Stimulated activated CD4-positive, alpha-beta T cell treated with anti-CD3 and anti-CD28 coated beads, TNF-alpha, amount 100 ng/mL, for 4 hours (primary cell): ENCODE measurements around the gene CS.
"Not testable (repeated sequence)": the region's sequence is repeated elsewhere in the genome, so short reads cannot be mapped to it uniquely, and the experiment has no call there.

ENCODE experiments used
- DNase-seq, 3 experiments: peaks; one replicate each; pipeline ENCODE4 v3.0.0-alpha.2; 2020; ENCODE audit warnings: low read depth in 3 of 3

Gene CS

GRCh38 chr12:56299853-56300643 is at the start of gene CS:
Gene CS (minus strand): TSS chr12:56300330. CDS start chr12:56300201, 129 bp downstream.
- peak; percentile 96 to 98 (median 97) for DNase-seq

DNA sequence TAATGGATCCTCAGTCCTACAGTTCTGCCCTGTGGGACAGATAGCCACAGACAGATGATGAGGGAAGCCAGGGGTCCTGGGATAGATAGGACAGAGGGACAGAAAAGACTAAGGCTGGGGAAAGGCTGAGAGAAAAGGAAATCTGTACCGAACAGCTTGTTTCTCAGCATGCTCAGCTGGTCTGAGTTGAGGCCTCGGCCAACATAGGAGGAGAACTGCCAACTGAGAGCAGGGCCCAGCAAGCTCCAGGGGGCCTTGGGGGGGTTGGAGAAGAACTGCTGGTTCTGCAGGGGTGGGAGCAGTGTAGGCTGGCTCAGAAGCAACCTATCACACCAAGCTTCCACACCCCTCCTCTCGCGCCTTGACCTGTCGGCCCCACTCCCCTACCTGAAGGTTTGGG is 48.6 kb upstream of the CS start:
- DNase-seq, result no peak

- not testable (repeated sequence) for DNase-seq
These were observed 47.1 kb upstream of the CS start for GRCh38 chr12:56347255-56347654.

DNA sequence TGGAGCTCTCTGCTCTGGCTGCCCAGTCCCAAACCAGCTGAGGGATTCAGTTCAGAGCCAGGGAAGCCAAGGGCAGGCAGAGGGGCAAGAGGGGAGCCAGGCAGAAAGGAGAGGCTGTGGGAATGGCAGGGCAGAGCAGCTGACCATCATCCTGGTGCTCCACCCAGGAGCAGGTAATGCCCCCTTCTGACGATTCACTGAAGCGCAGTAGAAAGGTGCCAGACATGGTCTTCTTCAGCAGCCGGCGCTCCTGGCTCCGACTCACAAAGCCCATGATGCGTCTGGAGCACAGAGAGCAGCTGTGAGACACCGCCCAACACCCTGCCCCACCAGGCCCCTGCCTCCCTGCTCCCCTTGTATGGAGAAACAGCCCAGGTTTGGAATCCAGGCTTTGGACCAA is 46.5 kb upstream of the CS start:
- DNase-seq, result no peak

- DNase-seq, result not testable (repeated sequence)
These were observed 42.2 kb upstream of the CS start for GRCh38 chr12:56342290-56342689.

DNA sequence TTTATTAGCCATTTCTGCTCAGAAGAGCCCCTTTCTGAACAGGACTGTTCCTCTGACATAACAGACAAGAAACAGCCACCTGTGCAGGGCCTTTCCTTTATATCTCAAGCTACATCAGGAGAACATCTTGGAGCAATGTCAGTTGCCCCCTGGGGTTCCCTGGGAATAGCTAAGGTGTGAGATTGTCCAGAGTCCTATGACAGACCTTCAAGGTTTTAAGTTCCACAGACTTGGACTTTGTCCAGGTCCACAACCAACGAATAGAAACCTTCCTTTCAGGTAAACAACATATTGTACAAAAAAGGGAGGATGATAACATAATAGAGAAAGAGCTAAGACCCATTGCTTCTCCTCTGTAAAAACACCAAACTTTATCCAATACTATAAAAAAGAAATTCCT is 41.5 kb upstream of the CS start:
- no peak for DNase-seq

GRCh38 chr12:56339158-56339422 is 39.0 kb upstream of the CS start:
- DNase-seq, result no peak

DNA sequence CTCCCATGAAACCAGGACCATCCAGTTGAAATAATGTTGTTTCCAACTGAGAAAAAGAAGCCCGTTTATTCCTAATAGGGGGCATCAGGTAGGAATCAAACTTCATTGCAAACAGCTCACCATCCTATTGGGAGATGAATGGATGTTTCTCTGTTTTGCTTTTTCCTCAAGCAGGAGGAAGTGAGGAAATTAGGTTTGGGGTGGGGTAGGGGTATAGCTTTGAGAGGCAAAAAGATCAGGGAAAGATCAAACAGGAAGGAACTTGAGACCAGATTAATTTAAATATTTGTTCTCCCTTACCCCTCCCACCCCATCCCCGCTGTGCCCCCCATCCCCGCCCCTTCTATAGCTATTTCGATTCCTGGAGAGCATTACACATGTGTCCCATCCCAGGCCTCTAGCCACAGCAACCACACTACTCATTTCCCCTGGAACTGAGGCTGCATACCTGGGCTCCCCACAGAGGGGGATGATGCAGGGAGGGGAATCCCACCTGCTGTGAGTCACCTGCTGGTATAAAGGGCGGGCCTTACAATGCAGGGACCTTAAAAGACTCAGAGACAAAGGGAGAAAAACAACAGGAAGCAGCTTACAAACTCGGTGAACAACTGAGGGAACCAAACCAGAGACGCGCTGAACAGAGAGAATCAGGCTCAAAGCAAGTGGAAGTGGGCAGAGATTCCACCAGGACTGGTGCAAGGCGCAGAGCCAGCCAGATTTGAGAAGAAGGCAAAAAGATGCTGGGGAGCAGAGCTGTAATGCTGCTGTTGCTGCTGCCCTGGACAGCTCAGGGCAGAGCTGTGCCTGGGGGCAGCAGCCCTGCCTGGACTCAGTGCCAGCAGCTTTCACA is 38.4 kb upstream of the CS start, which contains the start of gene IL23A:
TSS of gene IL23A (plus strand) at position 577 of the 850 bp plus-strand sequence. CDS start at position 738, 161 bp downstream.
- DNase-seq, result peak; percentile 50 to 86 (median 78)

DNA sequence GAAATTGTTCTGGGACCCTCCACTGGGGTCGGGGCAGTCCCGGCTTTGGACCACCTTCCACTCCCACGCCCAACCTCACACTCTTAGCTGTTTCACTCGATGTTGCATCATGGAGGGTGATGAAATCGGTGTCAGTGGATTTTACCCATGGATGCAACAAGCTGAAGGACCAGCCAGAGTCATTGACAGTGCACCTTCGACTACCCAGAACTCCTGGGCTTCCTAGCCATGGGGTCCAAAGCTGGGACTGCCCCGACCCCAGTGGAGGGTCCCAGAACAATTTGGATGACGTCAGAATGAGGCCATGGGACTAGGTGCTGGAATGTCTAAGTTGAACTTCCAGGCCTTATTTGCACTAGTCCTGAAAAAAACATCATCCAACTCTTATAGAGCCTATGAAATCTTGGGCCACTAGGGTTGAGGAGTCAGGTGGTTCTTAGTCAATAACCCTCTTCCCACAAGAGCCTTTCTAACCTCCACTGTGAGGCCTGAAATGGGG is 37.7 kb upstream of the CS start:
- DNase-seq, result no peak

DNA sequence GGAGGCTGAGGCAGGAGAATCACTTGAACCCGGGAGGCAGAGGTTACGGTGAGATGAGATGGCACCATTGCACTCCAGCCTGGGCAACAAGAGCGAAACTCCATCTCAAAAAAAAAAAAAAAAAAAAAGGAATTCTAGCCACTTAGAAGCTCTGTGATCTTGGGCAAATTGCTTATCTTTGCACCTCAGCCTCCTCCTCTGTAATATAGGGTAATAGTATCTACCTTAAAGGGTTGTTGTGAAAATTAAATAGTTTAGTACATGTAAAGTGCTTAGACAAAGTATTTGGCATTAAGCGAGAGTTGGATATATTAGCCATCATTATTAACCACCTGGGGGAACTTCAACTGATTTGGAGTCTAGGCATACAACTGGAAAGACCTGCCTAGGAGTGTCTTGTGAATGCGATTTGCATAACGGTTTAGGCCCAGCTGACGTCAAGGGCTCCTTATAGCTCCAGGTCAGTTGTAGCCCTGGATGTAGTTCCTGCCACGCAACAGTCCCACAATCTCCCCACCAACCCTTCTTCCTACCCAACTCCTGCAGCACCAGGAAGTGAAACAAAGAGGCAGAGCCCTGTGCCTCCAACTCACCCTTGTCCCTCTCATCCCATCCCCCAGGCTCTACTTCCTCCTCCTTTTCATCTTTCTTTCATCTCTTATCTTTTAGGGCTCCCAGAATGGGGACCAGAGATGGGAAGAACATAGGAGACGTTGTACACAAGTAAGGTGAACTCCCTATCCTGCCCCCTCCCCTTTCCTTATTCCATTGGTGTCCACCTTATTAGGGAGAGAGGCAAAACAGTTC is 36.4 kb upstream of the CS start:
- no peak for DNase-seq

DNA sequence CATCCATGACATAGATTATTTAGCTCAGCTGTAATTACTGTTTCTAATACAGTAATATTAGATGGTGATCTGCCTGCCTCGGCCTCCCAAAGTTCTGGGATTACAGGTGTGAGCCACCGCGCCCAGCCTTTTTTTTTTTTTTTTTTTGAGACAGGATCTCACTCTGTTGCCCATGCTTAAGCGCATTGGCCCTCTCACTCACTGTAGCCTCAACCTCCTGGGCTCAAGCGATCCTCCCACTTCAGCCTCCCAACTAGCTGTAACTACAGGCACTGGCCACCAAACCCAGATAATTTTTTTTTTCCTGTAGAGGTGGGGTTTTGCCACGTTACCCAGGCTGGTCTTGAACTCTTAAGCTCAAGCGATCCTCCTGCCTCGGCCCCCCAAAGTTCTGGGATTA is 35.4 kb upstream of the CS start:
- not testable (repeated sequence) for DNase-seq

GRCh38 chr12:56334490-56334793 is 34.3 kb upstream of the CS start:
- no peak for DNase-seq

GRCh38 chr12:56333679-56334489 is 33.8 kb upstream of the CS start, which contains the start of gene PAN2:
Gene PAN2 (minus strand): TSS chr12:56334000. CDS start chr12:56333094, 906 bp downstream.
- peak; percentile 79 to 90 (median 85) for DNase-seq

GRCh38 chr12:56333197-56333678 is 33.1 kb upstream of the CS start:
- DNase-seq, result no peak

DNA sequence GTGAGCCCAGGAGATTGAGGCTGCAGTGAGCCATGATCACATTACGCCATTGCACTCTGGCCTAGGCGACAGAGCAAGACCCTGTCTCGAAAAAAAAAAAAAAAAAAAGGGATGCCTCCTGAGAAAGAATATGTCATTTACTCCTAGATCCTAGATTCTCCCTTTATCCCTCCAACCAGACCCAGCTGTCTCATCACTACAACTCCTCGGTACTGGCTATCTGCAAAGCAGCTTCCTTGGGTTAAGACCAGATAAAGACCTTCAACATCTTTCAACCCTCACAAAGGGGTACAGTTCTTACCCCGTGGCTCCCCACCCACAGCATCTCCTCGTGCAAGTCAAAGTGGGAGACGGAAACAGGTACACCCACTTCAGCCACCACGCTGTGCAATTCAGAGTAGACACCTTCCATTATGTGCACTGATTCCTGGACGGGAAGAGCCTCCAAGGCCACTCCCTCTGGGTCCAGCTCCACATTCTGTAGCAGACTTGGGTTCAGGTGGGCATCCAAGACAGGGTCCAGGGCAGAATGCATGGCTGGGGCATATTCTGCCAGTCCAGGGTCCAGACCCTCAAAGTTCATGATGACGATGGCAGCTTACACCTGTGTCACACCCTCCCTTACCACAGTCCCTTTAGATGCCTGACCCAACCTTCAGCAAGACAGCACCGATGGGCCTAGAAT is 32.5 kb upstream of the CS start:
- DNase-seq, result no peak

DNA sequence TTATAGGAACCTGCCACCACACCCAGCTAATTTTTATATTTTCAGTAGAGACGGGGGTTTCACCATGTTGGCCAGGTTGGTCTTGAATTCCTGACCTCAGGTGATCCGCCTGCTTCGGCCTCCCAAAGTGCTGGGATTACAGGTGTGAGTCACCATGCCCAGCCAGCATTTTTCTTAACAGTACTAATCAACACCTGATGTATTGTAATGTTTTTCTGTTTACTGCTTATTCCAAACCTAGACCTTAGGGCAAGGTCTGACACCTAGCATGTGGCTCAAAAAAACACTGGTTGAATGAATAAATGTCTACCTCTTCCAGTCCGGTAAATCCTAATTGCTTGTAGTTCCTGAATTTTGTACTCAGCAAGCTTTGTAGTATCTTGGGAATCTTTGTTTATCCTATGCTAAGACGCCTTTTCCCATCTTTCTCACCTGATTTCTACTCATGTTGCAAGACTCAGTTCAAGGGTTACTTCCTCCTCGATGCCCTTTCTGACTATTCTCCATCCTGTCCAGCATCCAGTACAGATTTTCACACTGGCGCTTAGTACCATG is 30.9 kb upstream of the CS start:
- no peak for DNase-seq

DNA sequence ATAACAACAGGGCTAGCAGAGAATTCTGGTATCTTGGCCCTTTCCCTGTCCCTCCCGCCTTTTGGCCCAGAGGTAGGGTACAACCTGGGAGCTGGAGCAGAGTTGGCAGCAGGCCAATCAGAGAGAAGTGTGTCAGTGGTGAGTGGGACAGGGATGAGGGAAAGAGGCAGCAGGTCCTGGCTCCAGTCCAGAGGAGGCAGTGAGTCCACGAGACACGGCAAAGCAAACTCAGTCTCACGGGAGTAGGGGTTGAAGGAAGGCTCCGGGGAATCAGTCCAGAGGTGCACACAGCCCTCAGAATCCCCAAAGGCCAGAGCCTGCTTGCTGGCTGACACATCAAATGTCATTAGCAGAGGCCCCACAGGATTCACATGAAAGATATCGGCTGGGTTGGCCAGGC is 26.4 kb upstream of the CS start:
- no peak for DNase-seq

GRCh38 chr12:56326126-56326525 is 26.0 kb upstream of the CS start:
- no peak for DNase-seq

- DNase-seq, result no peak
These were observed 24.1 kb upstream of the CS start for GRCh38 chr12:56324206-56324605.

- DNase-seq, result not testable (repeated sequence)
These were observed 21.5 kb upstream of the CS start for GRCh38 chr12:56321610-56322009.
